ENCODE results near the gene ADCY6.

The ADCY6 gene

GRCh38 chr12:48758737-48759136, 30.2 kb downstream of the ADCY6 start:
- H3K18ac ChIP-seq (ENCODE audit: low read length), result no peak overlapping the region
- no peak overlapping the region for H4K8ac ChIP-seq (ENCODE audit: low read depth, low read length)
- no peaks in the 10 kb centered on the region for H3K36me3 ChIP-seq (ENCODE audit: control insufficient read depth in 1 of 2, insufficient read depth in 2 of 2, low read length in 2 of 2)
- no peak overlapping the region for H3K14ac ChIP-seq (ENCODE audit: low read length)
- no peak overlapping the region for H3K9ac ChIP-seq (ENCODE audit: low read length)
- no peak overlapping the region for H3K23ac ChIP-seq (ENCODE audit: low read length)
- H3K9me3 ChIP-seq (ENCODE audit: insufficient read depth, low read depth, low read length), result no peaks in the 10 kb centered on the region
- H2BK120ac ChIP-seq (ENCODE audit: insufficient read depth, low read length, poor library complexity), result no peak overlapping the region
- no peak overlapping the region for H3K4me2 ChIP-seq (ENCODE audit: low read length)
- no peaks in the 10 kb centered on the region for H3K79me1 ChIP-seq (ENCODE audit: low read length)
- no peak overlapping the region for H2BK12ac ChIP-seq (ENCODE audit: low read length)
- no peaks in the 10 kb centered on the region for H3K4me1 ChIP-seq (ENCODE audit: control insufficient read depth in 1 of 2, insufficient read depth in 2 of 2, low read length in 2 of 2)
- H2AK5ac ChIP-seq (ENCODE audit: low read length), result no peak overlapping the region
- no peaks in the 10 kb centered on the region for H3K79me2 ChIP-seq (ENCODE audit: control insufficient read depth, insufficient read depth, low read length, poor library complexity)
- H4K91ac ChIP-seq (ENCODE audit: low read depth, low read length), result no peak overlapping the region
- no peak overlapping the region for H3K4me3 ChIP-seq (ENCODE audit: low read depth, low read length)
- no peak overlapping the region for H4K12ac ChIP-seq (ENCODE audit: low read depth, low read length)
- H3K4ac ChIP-seq (ENCODE audit: low read depth, low read length), result no peak overlapping the region
- H3K27ac ChIP-seq (ENCODE audit: low read depth, low read length), result no peak overlapping the region
- H2AFZ ChIP-seq (ENCODE audit: insufficient read depth, low read length, poor library complexity), result no peak overlapping the region
- DNase-seq, result no peak
- no peaks in the 10 kb centered on the region for H3K27me3 ChIP-seq (ENCODE audit: insufficient read depth, low read length)
- no peak overlapping the region for H2BK5ac ChIP-seq (ENCODE audit: low read depth, low read length, poor library complexity)

- no peak overlapping the region for H4K12ac ChIP-seq (ENCODE audit: low read depth, low read length)
- H3K79me1 ChIP-seq (ENCODE audit: low read length), result no peaks in the 10 kb centered on the region
- H3K14ac ChIP-seq (ENCODE audit: low read length), result no peak overlapping the region
- H3K79me2 ChIP-seq (ENCODE audit: control insufficient read depth, insufficient read depth, low read length, poor library complexity), result no peaks in the 10 kb centered on the region
- no peak overlapping the region for H3K27ac ChIP-seq (ENCODE audit: low read depth, low read length)
- no peaks in the 10 kb centered on the region for H3K36me3 ChIP-seq (ENCODE audit: control insufficient read depth in 1 of 2, insufficient read depth in 2 of 2, low read length in 2 of 2)
- no peak overlapping the region for H3K4ac ChIP-seq (ENCODE audit: low read depth, low read length)
- WGBS (ENCODE audit: extremely low coverage, insufficient coverage, insufficient read length), result no CpG with 5 or more reads among the region's 4 CpGs
- no peaks in the 10 kb centered on the region for H3K9me3 ChIP-seq (ENCODE audit: insufficient read depth, low read depth, low read length)
- H2AFZ ChIP-seq (ENCODE audit: insufficient read depth, low read length, poor library complexity), result no peak overlapping the region
- H4K8ac ChIP-seq (ENCODE audit: low read depth, low read length), result no peak overlapping the region
- no peak for DNase-seq
- H3K4me3 ChIP-seq (ENCODE audit: low read depth, low read length), result peak overlapping the region; percentile 25
- no peak overlapping the region for H2BK120ac ChIP-seq (ENCODE audit: insufficient read depth, low read length, poor library complexity)
- no peak overlapping the region for H3K18ac ChIP-seq (ENCODE audit: low read length)
- H3K4me2 ChIP-seq (ENCODE audit: low read length), result no peak overlapping the region
- H2BK5ac ChIP-seq (ENCODE audit: low read depth, low read length, poor library complexity), result no peak overlapping the region
- no peak overlapping the region for H2AK5ac ChIP-seq (ENCODE audit: low read length)
- H4K91ac ChIP-seq (ENCODE audit: low read depth, low read length), result no peak overlapping the region
- no peak overlapping the region for H2BK12ac ChIP-seq (ENCODE audit: low read length)
- no peak overlapping the region for H3K9ac ChIP-seq (ENCODE audit: low read length)
- H3K23ac ChIP-seq (ENCODE audit: low read length), result no peak overlapping the region
- H3K4me1 ChIP-seq (ENCODE audit: control insufficient read depth in 1 of 2, insufficient read depth in 2 of 2, low read length in 2 of 2), result no peaks in the 10 kb centered on the region
- H3K27me3 ChIP-seq (ENCODE audit: insufficient read depth, low read length), result no peaks in the 10 kb centered on the region
Measured at GRCh38 chr12:48758186-48758585, 30.7 kb downstream of the ADCY6 start.

GRCh38 chr12:48750769-48751356, 38.0 kb downstream of the ADCY6 start:
- no peak overlapping the region for H3K4me2 ChIP-seq (ENCODE audit: low read length)
- no peak overlapping the region for H3K27ac ChIP-seq (ENCODE audit: low read depth, low read length)
- H3K23ac ChIP-seq (ENCODE audit: low read length), result no peak overlapping the region
- no peak overlapping the region for H4K12ac ChIP-seq (ENCODE audit: low read depth, low read length)
- no peaks in the 10 kb centered on the region for H3K4me1 ChIP-seq (ENCODE audit: control insufficient read depth in 1 of 2, insufficient read depth in 2 of 2, low read length in 2 of 2)
- H3K14ac ChIP-seq (ENCODE audit: low read length), result no peak overlapping the region
- H3K79me2 ChIP-seq (ENCODE audit: control insufficient read depth, insufficient read depth, low read length, poor library complexity), result no peaks in the 10 kb centered on the region
- no CpG with 5 or more reads among the region's 2 CpGs for WGBS (ENCODE audit: extremely low coverage, insufficient coverage, insufficient read length)
- H4K8ac ChIP-seq (ENCODE audit: low read depth, low read length), result no peak overlapping the region
- H3K4ac ChIP-seq (ENCODE audit: low read depth, low read length), result no peak overlapping the region
- H2BK120ac ChIP-seq (ENCODE audit: insufficient read depth, low read length, poor library complexity), result no peak overlapping the region
- no peak overlapping the region for H4K91ac ChIP-seq (ENCODE audit: low read depth, low read length)
- no peak overlapping the region for H3K18ac ChIP-seq (ENCODE audit: low read length)
- H3K36me3 ChIP-seq (ENCODE audit: control insufficient read depth in 1 of 2, insufficient read depth in 2 of 2, low read length in 2 of 2), result no peaks in the 10 kb centered on the region
- no peak overlapping the region for H3K4me3 ChIP-seq (ENCODE audit: low read depth, low read length)
- H3K9ac ChIP-seq (ENCODE audit: low read length), result no peak overlapping the region
- H3K79me1 ChIP-seq (ENCODE audit: low read length), result no peaks in the 10 kb centered on the region
- no peak for DNase-seq
- no peak overlapping the region for H2AFZ ChIP-seq (ENCODE audit: insufficient read depth, low read length, poor library complexity)
- H2BK5ac ChIP-seq (ENCODE audit: low read depth, low read length, poor library complexity), result no peak overlapping the region
- H3K9me3 ChIP-seq (ENCODE audit: insufficient read depth, low read depth, low read length), result no peaks in the 10 kb centered on the region
- H2BK12ac ChIP-seq (ENCODE audit: low read length), result no peak overlapping the region
- H3K27me3 ChIP-seq (ENCODE audit: insufficient read depth, low read length), result no peaks in the 10 kb centered on the region
- no peak overlapping the region for H2AK5ac ChIP-seq (ENCODE audit: low read length)

GRCh38 chr12:48750215-48750614, 38.7 kb downstream of the ADCY6 start:
- Histone ChIP-seq H3K4ac (ENCODE audit: low read depth, low read length) (no peak overlapping the region), H3K27ac (ENCODE audit: low read depth, low read length) (no peak overlapping the region), H3K18ac (ENCODE audit: low read length) (no peak overlapping the region), H3K14ac (ENCODE audit: low read length) (no peak overlapping the region), H3K27me3 (ENCODE audit: insufficient read depth, low read length) (no peaks in the 10 kb centered on the region), H3K9ac (ENCODE audit: low read length) (no peak overlapping the region), H3K4me1 (ENCODE audit: control insufficient read depth in 1 of 2, insufficient read depth in 2 of 2, low read length in 2 of 2) (no peaks in the 10 kb centered on the region), H3K4me3 (ENCODE audit: low read depth, low read length) (no peak overlapping the region), H3K79me2 (ENCODE audit: control insufficient read depth, insufficient read depth, low read length, poor library complexity) (no peaks in the 10 kb centered on the region), H2BK12ac (ENCODE audit: low read length) (no peak overlapping the region), H3K79me1 (ENCODE audit: low read length) (no peaks in the 10 kb centered on the region), H4K91ac (ENCODE audit: low read depth, low read length) (no peak overlapping the region), H2AFZ (ENCODE audit: insufficient read depth, low read length, poor library complexity) (no peak overlapping the region), H2AK5ac (ENCODE audit: low read length) (no peak overlapping the region), H2BK5ac (ENCODE audit: low read depth, low read length, poor library complexity) (no peak overlapping the region), H3K4me2 (ENCODE audit: low read length) (no peak overlapping the region), H2BK120ac (ENCODE audit: insufficient read depth, low read length, poor library complexity) (no peak overlapping the region), H3K9me3 (ENCODE audit: insufficient read depth, low read depth, low read length) (no peaks in the 10 kb centered on the region), H4K8ac (ENCODE audit: low read depth, low read length) (no peak overlapping the region), H4K12ac (ENCODE audit: low read depth, low read length) (no peak overlapping the region), H3K36me3 (ENCODE audit: control insufficient read depth in 1 of 2, insufficient read depth in 2 of 2, low read length in 2 of 2) (no peaks in the 10 kb centered on the region), H3K23ac (ENCODE audit: low read length) (no peak overlapping the region)
- no CpG with 5 or more reads among the region's 1 CpG for WGBS (ENCODE audit: extremely low coverage, insufficient coverage, insufficient read length)
- no peak for DNase-seq
